Endodermal cell (in vitro differentiated cells): ENCODE results near the gene EYA3. TPM values are rescaled to one million over a fixed set of nuclear protein-coding genes. Genes with fewer than 3 reads are reported as not detected.
A peak's percentile ranks its signal among the peaks of the same experiment; 100 is the strongest.

Source experiments
- DNase-seq: peaks from one replicate; pipeline ENCODE4 v3.0.0-alpha.2; 2017
- H3K27ac ChIP-seq: 2 replicates; pipeline ENCODE4 v1.5.1; 2013; ENCODE audit warnings: mild to moderate bottlenecking, low read depth, low read length, moderate library complexity
- H3K27me3 ChIP-seq: 2 replicates; pipeline ENCODE4 v1.6.1; 2013; ENCODE audit warnings: mild to moderate bottlenecking, low read length, moderate library complexity; ENCODE audit not compliant: insufficient read depth, control insufficient read depth, poor library complexity, severe bottlenecking
- H3K36me3 ChIP-seq: 2 replicates; pipeline ENCODE4 v1.7.0; 2013; ENCODE audit warnings: mild to moderate bottlenecking, low read length, moderate library complexity; ENCODE audit not compliant: control insufficient read depth, insufficient read depth
- H3K4me1 ChIP-seq: one replicate; pipeline ENCODE4 v1.7.0; 2013; ENCODE audit warnings: low read length; ENCODE audit not compliant: control insufficient read depth, insufficient read depth
- H3K4me3 ChIP-seq: 2 replicates; pipeline ENCODE4 v1.5.1; 2013; ENCODE audit warnings: mild to moderate bottlenecking, low read length, moderate library complexity
- H3K9ac ChIP-seq: 2 replicates; pipeline ENCODE4 v1.6.1; 2013; ENCODE audit warnings: mild to moderate bottlenecking, low read length, moderate library complexity; ENCODE audit not compliant: poor library complexity, severe bottlenecking; ENCODE audit errors: extremely low read depth
- H3K9me3 ChIP-seq: 2 replicates; pipeline ENCODE4 v1.6.1; 2013; ENCODE audit warnings: mild to moderate bottlenecking, low read length, moderate library complexity; ENCODE audit not compliant: control insufficient read depth
- H3K27ac Mint-ChIP-seq: 2 replicates; pipeline ENCODE4 v1.8.0; 2020; ENCODE audit warnings: mixed read lengths
- H3K27me3 Mint-ChIP-seq: 2 replicates; pipeline ENCODE4 v1.8.0; 2021; ENCODE audit warnings: mild to moderate bottlenecking, mixed read lengths; ENCODE audit not compliant: insufficient read depth
- H3K36me3 Mint-ChIP-seq: 2 replicates; pipeline ENCODE4 v1.8.0; 2020; ENCODE audit warnings: low read depth, mixed read lengths
- H3K4me1 Mint-ChIP-seq: 2 replicates; pipeline ENCODE4 v1.8.0; 2020; ENCODE audit warnings: mixed read lengths
- H3K4me3 Mint-ChIP-seq: 2 replicates; pipeline ENCODE4 v1.8.0; 2020; ENCODE audit warnings: mild to moderate bottlenecking, moderate library complexity, mixed read lengths
- H3K9me3 Mint-ChIP-seq: 2 replicates; pipeline ENCODE4 v1.8.0; 2020; ENCODE audit warnings: mild to moderate bottlenecking, mixed read lengths
- CTCF ChIP-seq: fragments of 200-600 bp; sonication (generic); conservative IDR thresholded peaks from 2 replicates; pipeline ENCODE4 v1.5.0; 2021; ENCODE audit warnings: antibody characterized with exemption, mild to moderate bottlenecking
- WGBS, 2 experiments: methylation state at CpG; one replicate each; pipeline versions ENCODE4 v1.1.5 to v1.1.7; 2013; ENCODE audit warnings: missing lambda C conversion rate in 2 of 2, mixed read lengths in 1 of 2; ENCODE audit not compliant: insufficient coverage in 1 of 2, insufficient read length in 1 of 2; 5-methylcytosine and 5-hydroxymethylcytosine counted together
- total RNA-seq, 2 donors: library from RNA; stranded (reverse); fragmentation: NEBNext Ultra II Directional in 1 of 2; extraction: Animal tissue kit (Norgen Biotek cat#: 25700) in 1 of 2; gene quantifications; 2 replicates in 1 of 2; 3 replicates in 1 of 2; pipeline ENCODE4 v1.2.1, GENCODE V29; 2021

Gene EYA3
- total RNA-seq, 2 donors from 2014 or later, result 29.3 to 32.8 TPM

- Histone ChIP-seq H3K4me3 (peak overlapping the region; percentile 84), H3K9ac (peak overlapping the region; percentile 68), H3K36me3 (no peaks in the 10 kb centered on the region), H3K9me3 (no peaks in the 10 kb centered on the region), H3K4me1 (no peaks in the 10 kb centered on the region), H3K27ac (no peak overlapping the region), H3K27me3 (no peaks in the 10 kb centered on the region)
- DNase-seq, result no peak
- peak overlapping the region; percentile 66 for H3K4me3 Mint-ChIP-seq
- H3K27ac Mint-ChIP-seq, result no peak overlapping the region
- H3K4me1 Mint-ChIP-seq, result peaks cover 32% of the 10 kb centered on the region
- WGBS, 2 experiments, result 85 to 86% methylated on average over 7 to 8 of the region's 8 CpGs
- TF ChIP-seq CTCF, result no peak
- H3K27me3 Mint-ChIP-seq, result peaks cover 6% of the 10 kb centered on the region
- no peaks in the 10 kb centered on the region for H3K9me3 Mint-ChIP-seq
- H3K36me3 Mint-ChIP-seq, result peaks cover 3% of the 10 kb centered on the region
These were observed 152.7 kb downstream of the EYA3 start for GRCh38 chr1:27935721-27936120.

GRCh38 chr1:27934818-27935549 lies 153.4 kb downstream of the EYA3 start, which contains the start of gene SMPDL3B:
Gene SMPDL3B, plus strand, starts transcription at chr1:27935000. Its CDS starts 184 bp downstream, at chr1:27935184.
- Mint-ChIP-seq H3K27ac (peak within 1 kb of the TSS; percentile 89), H3K4me1 (peaks cover 29% of the 10 kb centered on the region), H3K27me3 (peaks cover 6% of the 10 kb centered on the region), H3K36me3 (peaks cover 2% of the 10 kb centered on the region), H3K4me3 (peak within 1 kb of the TSS; percentile 66), H3K9me3 (no peaks in the 10 kb centered on the region)
- Histone ChIP-seq H3K36me3 (no peaks in the 10 kb centered on the region), H3K27ac (no peak within 1 kb of the TSS), H3K27me3 (no peaks in the 10 kb centered on the region), H3K4me1 (no peaks in the 10 kb centered on the region), H3K9ac (peak within 1 kb of the TSS; percentile 68), H3K9me3 (no peaks in the 10 kb centered on the region), H3K4me3 (peak within 1 kb of the TSS; percentile 84)
- peak; percentile 65 for TF ChIP-seq CTCF
- 14 to 26% methylated on average over 11 to 16 of the region's 16 CpGs for WGBS, 2 experiments
- DNase-seq, result peak; percentile 97

GRCh38 chr1:27931759-27932158 lies 156.7 kb downstream of the EYA3 start:
- TF ChIP-seq CTCF, result no peak
- Mint-ChIP-seq H3K36me3 (no peaks in the 10 kb centered on the region), H3K9me3 (no peaks in the 10 kb centered on the region), H3K27ac (no peak overlapping the region), H3K27me3 (peaks cover 6% of the 10 kb centered on the region), H3K4me3 (no peak overlapping the region), H3K4me1 (peaks cover 18% of the 10 kb centered on the region)
- no peak overlapping the region for H3K4me3 ChIP-seq
- H3K4me1 ChIP-seq, result no peaks in the 10 kb centered on the region
- no peaks in the 10 kb centered on the region for H3K9me3 ChIP-seq
- H3K27me3 ChIP-seq, result no peaks in the 10 kb centered on the region
- H3K27ac ChIP-seq, result no peak overlapping the region
- DNase-seq, result no peak
- H3K36me3 ChIP-seq, result no peaks in the 10 kb centered on the region
- WGBS, 2 experiments, result 80 to 93% methylated on average over 1 to 4 of the region's 4 CpGs
- H3K9ac ChIP-seq, result no peak overlapping the region
